Measurements from ENCODE around the gene CTNNA2.

The CTNNA2 gene

GRCh38 chr2:80519699-80520291 is 1006.9 kb downstream of the CTNNA2 start:
- DNase-seq, result no peak

GRCh38 chr2:80525152-80525551 is 1012.3 kb downstream of the CTNNA2 start:
- DNase-seq, result no peak

- DNase-seq, result no peak
Measured at GRCh38 chr2:80527119-80527518, 1014.3 kb downstream of the CTNNA2 start.

DNA sequence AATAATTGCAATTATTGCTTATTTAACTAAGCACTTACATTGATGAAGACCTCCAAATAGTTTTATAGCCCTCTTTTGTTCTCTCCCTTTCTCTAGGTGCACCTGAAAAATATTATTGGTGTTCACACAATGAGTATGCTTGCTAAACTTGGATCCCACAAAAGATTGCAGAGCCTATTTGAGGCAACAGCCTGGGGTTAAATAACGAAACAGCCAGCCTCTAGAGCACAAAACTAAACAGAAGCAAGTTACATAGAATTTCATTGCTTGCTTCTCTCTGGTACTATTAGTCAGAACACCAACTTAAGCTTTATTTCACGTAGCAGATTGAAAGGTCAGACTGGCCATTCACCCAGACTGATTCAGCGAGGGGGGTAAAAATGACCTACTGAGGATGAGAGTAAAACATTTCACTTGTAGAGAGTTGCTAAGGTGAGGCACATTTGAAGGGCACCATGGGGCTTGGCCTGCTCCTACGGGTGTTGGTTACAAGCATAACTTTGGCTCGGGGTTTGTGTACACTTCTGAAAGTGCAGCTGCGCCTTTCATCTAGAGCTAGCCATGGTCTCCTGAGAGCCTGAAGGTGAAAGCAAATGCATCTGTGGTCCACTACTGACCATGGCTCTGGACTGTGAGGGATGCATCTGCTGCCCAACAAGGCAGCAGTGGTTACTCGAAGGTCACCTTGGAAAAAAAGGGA is 1016.8 kb downstream of the CTNNA2 start:
- DNase-seq, result no peak

DNA sequence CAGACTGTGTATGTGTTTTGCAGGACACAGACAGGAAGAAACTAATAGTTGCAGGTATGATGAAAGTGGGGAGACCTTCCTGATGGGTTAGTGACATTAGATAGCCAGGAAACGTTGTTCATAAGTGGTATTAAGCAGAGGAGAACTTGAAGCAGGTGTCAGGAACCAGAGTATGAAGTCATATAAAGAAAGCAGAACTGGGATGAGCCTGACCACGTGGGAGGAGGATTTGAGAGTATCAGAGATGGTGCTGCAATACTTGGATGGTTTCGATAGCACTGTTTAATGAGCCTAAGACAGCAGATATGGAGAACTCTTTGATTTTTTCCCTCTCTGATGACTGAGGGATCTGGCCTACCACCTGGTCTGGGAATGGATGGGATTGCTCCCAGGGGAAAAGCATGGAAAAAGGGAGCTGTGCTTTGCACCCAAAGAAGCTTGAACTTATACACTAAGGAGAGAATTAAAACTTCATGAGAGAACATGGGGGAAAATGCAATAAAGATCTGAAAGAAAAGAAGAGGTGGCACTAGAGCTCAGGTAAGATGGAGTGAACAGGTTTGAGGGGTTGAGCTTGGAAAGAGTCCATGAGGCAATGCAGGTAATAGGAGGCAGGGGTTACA is 1017.7 kb downstream of the CTNNA2 start:
- DNase-seq, result no peak

GRCh38 chr2:80531319-80531718 is 1018.5 kb downstream of the CTNNA2 start:
- no peak for DNase-seq

- no peak for DNase-seq
Measured at GRCh38 chr2:80545420-80546210, 1032.8 kb downstream of the CTNNA2 start.

DNA sequence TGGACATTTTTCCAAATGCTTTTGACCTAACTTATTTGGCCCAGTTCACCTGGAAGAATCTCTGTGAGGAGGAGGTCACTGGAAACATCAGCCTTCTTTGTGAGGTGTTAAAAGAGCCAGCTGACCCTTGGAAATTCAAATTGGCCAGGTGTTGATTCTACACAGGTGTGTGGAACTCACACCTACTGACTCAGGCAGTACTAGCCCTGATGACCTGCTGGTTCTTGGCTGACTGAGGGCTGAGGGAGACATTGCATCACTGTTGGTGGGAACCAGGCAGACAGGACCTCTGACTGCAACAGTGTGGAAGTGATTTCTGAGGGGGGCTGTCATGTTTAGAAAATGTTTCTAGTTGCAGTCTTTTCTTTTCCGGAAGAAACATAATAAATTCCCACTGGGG is 1033.9 kb downstream of the CTNNA2 start:
- DNase-seq, result no peak

GRCh38 chr2:80547344-80547743 is 1034.5 kb downstream of the CTNNA2 start:
- DNase-seq, result no peak

- no peak for DNase-seq
Measured at GRCh38 chr2:80548469-80548868, 1035.6 kb downstream of the CTNNA2 start.

DNA sequence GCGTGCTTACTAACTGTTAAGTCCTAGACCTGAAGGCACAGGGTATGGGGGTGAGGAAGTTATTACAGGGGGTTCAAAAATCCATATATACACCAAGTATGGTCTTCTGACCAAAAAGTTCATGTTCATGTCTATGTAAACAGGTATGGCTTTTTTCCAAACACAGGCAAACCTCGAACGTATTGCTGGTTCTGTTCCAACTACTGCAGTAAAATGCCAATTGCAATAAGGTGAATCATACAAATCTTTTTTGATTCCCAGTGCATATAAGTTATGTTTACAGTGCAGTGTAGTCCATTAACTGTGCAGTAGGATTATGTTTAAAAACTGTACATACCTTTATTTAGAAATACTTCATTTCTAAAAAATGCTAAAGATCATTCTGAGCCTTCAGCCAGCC is 1037.0 kb downstream of the CTNNA2 start:
- no peak for DNase-seq

DNA sequence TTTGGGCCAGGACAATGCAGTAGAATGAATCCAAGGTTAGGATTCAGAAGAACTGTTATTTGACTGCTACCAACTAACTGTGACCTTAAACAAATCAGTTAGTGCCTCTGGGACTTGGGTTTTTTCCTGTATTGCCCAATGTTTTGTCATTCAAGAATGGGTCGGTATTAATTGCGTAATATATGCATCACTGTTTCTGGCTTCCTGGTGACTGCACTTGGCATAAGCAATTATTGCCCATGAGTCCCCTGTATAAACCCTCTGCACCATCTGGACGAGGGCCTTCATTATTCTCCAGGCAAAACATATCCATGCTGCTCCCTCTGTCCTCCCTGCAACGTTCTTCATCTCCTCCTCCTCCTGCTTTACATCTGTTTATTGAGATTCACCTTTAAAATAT is 1047.5 kb downstream of the CTNNA2 start:
- DNase-seq, result no peak

DNA sequence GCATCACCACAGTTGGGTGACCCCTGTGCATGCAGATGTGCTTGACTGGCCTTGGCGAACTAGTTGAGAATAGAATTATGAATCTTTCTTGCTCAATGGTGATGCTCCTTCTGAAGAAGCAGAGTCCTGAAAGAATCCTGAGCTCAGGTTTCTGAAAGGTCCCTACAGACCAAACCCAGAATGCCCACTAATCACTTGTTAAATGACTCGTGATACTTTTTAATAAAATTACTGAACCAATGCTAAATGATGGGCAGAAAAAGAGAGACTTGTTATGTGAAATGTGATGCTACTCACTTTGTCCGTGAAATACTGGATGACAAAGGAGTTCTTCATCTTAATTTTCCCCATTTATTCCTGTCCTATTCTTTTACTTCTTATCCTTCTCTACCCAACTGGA is 1055.2 kb downstream of the CTNNA2 start:
- no peak for DNase-seq

- DNase-seq, result no peak
Measured at GRCh38 chr2:80573167-80573566, 1060.3 kb downstream of the CTNNA2 start.

- DNase-seq, result peak; percentile 6
Measured at GRCh38 chr2:80573950-80574349, 1061.1 kb downstream of the CTNNA2 start.

DNA sequence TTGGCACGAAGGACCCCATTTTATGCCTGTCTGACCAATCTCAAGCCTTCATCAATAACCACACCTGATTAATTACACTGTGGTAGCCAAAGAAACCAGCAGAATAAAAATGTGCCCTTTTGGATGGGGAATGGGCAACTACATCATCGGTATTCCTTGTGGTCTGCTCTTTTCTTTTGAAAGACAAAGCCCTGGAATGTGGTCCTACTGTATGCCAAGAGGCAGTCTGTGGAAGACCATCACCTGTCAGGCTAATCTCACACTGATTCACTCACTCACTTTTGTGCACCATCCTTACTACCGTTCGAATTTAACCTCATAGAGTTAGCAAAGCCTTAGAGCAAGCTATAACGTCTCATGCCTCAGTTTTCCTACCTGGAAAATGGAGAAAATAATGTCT is 1066.9 kb downstream of the CTNNA2 start:
- DNase-seq, result no peak

- DNase-seq, result no peak
Measured at GRCh38 chr2:80591233-80591632, 1078.4 kb downstream of the CTNNA2 start.

GRCh38 chr2:80592106-80592505 is 1079.3 kb downstream of the CTNNA2 start:
- DNase-seq, result no peak

DNA sequence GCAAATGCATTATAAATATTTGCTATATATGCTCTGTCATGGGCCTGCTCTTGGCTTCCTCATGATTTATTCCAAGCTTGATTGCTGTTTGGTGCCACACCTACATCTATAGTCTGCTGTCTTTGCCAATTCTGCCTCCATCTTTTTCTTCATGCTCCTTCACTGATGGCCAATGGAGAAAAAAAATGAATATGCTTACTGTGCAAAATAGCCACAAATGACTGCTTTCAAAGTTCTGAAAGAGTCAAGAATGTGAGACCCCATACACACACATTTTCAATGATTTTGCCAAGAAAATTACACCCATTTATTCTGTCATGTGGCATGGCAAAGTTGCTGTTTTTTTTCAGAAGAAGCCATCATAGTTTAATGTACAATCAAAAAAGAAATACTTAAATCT is 1097.3 kb downstream of the CTNNA2 start:
- DNase-seq, result no peak

DNA sequence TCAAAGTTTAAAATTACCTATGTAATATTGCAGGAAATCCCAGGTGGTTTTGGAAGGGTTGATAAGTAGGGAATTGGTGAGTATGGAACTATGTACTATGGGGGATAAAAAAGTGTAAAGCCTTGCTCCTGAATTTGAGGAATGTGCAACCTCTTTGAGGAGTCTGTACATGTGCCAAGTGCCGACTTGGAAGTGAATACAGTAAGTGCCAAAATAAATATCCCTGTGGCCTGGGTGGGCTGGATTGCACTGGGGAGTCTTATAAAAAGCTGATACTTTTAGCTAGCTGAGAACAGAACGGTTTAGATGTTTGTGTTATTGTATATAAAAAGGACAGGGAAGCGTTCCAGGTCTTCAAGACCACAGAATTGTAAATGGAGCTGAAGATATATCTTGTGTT is 1108.8 kb downstream of the CTNNA2 start:
- DNase-seq, result no peak

- no peak for DNase-seq
Measured at GRCh38 chr2:80624062-80624461, 1111.2 kb downstream of the CTNNA2 start.

DNA sequence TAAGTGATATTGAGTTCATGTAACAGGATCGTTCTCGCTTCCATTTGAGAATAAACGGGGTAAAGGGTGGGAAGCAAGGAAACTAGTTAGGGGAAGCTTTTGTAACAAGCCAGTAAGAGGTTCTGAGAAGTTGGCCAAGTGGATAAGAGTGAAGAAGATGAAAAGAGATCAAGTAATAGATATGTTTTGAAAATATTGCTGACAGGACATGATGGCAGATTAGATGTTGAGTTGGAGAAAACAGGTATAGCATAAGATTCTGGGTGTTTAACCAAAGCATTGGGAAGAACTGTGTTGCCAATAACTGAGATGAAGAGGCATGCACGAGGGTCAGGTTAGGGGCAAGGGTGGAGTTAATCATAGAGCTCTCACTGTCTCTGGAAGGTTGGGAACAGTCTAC is 1121.7 kb downstream of the CTNNA2 start:
- no peak for DNase-seq

GRCh38 chr2:80638783-80639182 is 1125.9 kb downstream of the CTNNA2 start:
- DNase-seq, result no peak

GRCh38 chr2:80642465-80642864 is 1129.6 kb downstream of the CTNNA2 start:
- no peak for DNase-seq

Data from NCI-H187 treated with DMSO at 0.1 percent for 48 hours (cell line).